GM21786 (cell line): ENCODE data around the gene CASP5.

Experiments used
- ATAC-seq: cut with Tn5 transposase; IDR thresholded peaks from one replicate; pipeline ENCODE4 v1.9.1; 2021; ENCODE audit not compliant: unreplicated experiment

The CASP5 gene

DNA sequence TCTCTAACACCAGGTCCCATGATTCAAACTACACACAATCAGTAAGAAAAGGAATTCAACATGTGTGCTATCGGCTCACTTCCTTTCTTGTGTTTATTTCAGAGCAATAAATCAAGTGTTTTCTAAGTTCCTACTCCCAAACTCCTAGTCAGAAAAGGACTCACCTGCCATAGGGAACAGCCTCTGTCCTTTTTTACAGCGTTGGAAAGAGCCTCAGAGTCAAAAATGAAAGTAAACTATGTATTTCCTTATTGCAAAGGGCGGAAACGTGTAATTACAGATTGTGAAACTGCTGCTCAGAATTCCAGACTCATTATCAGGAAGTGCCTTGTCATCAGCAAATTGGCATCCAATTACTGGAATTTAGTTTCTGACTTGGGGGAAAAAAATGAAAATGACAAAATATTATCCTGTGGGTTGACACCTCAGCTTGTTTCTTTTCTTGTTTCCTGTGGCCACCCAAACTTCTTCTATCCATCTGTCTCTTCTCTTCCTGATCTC lies 54.6 kb downstream of the CASP5 start, which contains the start of gene CASP4:
TSS of gene CASP4 (minus strand) at position 220 of the 501 bp plus-strand sequence. CDS start at position 171, 49 bp downstream.
- peak; percentile 91 for ATAC-seq

- peak; percentile 8 for ATAC-seq
These were observed 55.2 kb downstream of the CASP5 start for GRCh38 chr11:104967534-104968354.

GRCh38 chr11:104965735-104966134 lies 57.2 kb downstream of the CASP5 start:
- ATAC-seq = no peak

DNA sequence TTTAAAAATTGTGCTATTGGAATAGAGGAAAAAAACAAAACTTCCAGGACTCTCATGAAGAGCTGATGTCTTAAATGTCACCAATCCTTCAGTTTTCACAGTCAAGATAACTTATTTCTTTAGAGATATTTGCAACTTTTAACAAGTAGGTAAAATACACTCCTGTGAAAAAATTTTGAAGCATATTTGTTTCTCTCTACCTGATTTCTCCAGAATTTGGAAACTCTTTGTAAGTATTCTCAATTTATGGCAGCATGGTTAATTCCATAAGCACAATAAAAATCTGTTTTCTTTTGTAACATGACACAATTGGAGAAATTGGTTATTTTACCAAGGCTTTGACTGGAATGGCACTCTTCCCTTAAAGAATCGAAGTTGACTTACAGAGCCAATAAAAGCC lies 58.7 kb downstream of the CASP5 start:
- ATAC-seq = no peak

DNA sequence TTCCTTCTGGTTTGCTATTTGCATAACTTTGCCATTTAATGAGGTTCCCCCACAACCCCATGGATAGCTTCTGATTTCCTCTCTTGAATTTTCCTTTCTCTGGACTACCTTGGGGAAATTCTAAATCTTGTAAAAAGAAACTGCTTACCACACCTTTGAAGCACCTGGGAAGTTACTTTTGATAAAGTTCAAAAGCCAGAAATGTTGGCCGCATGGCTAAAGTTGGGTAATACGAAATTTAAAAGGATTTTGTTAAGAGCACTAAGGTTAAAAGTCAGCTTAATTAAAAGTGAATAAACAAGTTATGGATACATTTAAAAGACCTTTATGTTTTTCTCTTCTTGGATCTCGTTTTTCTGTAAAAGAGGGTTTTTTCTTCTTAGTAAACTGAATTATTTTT lies 60.1 kb downstream of the CASP5 start:
- no peak for ATAC-seq

DNA sequence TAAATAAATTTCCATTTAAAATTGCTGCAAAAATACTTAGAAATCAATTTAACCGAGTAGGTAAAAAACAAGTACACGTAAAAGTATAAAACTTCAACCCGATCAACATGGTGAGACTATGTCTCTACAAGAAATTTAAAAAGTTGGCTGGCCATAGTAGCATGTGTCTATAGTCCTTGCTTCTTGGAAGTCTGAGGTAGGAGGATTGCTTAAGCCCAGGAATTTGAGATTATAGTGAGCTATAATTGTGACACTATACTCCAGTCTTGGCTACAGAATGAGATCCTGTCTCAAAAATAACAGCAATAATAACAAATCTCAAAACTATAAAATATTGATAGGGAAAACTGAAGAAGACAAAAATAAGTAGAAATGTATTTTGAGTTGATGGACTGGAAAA lies 65.7 kb downstream of the CASP5 start:
- no peak for ATAC-seq

- no peak for ATAC-seq
These were observed 66.4 kb downstream of the CASP5 start for GRCh38 chr11:104956528-104956927.

DNA sequence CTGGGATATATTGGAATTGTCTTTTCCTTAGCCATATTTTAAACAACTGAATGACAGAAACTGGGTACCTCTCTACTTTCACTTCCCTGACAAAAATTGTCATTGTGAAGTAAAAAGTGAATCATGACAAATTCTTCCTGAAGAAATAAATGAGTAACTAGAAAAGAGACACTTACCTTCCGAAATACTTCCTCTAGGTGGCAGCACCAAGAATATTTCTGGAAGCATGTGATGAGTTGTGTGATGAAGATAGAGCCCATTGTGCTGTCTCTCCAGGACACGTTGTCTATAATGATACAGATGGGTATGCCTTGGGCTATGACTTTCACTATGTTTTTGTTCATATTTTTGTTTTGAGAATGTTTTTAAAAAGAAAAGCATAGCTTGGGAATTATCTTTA lies 76.1 kb downstream of the CASP5 start:
- ATAC-seq = peak; percentile 97
